Loucy (cell line): ENCODE measurements around the gene GABRA4.
A peak's percentile ranks its signal among the peaks of the same experiment; 100 is the strongest.

ENCODE experiments used
- H2AFZ ChIP-seq: fragments of 200-600 bp; sonication (generic); 2 replicates; pipeline ENCODE4 v1.6.0; 2016; ENCODE audit warnings: antibody characterized with exemption, mild to moderate bottlenecking, low read length, moderate library complexity
- H3F3A ChIP-seq: fragments of 200-600 bp; 2 replicates; pipeline ENCODE4 v1.6.0; 2016; ENCODE audit warnings: antibody characterized with exemption, low read depth, mild to moderate bottlenecking
- H3K27me3 ChIP-seq: fragments of 200-600 bp; sonication (generic); 2 replicates; pipeline ENCODE4 v1.6.1; 2014; ENCODE audit warnings: low read length, mild to moderate bottlenecking; ENCODE audit not compliant: insufficient read depth, poor library complexity, severe bottlenecking
- H3K36me3 ChIP-seq: fragments of 200-600 bp; sonication (generic); 2 replicates; pipeline ENCODE4 v1.6.1; 2016; ENCODE audit warnings: low read length; ENCODE audit not compliant: insufficient read depth
- H3K4me1 ChIP-seq: fragments of 200-600 bp; sonication (generic); 2 replicates; pipeline ENCODE4 v1.5.1; 2014; ENCODE audit warnings: low read length, mild to moderate bottlenecking; ENCODE audit not compliant: insufficient read depth, poor library complexity, severe bottlenecking
- H3K4me2 ChIP-seq: fragments of 200-600 bp; sonication (generic); 2 replicates; pipeline ENCODE4 v1.6.0; 2014; ENCODE audit warnings: antibody characterized with exemption, low read length, low read depth, mild to moderate bottlenecking; ENCODE audit not compliant: poor library complexity, severe bottlenecking
- H3K4me3 ChIP-seq: fragments of 200-600 bp; sonication (generic); 2 replicates; pipeline ENCODE4 v1.5.1; 2014; ENCODE audit warnings: low read length, mild to moderate bottlenecking, mixed read lengths; ENCODE audit not compliant: poor library complexity, severe bottlenecking
- H3K79me2 ChIP-seq: fragments of 200-600 bp; sonication (generic); 2 replicates; pipeline ENCODE4 v1.6.1; 2014; ENCODE audit warnings: low read length; ENCODE audit not compliant: insufficient read depth
- H3K9ac ChIP-seq: fragments of 200-600 bp; sonication (generic); 2 replicates; pipeline ENCODE4 v1.6.0; 2014; ENCODE audit warnings: mild to moderate bottlenecking, low read depth, low read length, moderate library complexity; ENCODE audit not compliant: poor library complexity, severe bottlenecking
- H3K9me2 ChIP-seq: fragments of 200-600 bp; sonication (generic); replicated peaks from 2 replicates; pipeline ENCODE4 v1.6.1; 2016; ENCODE audit warnings: low read depth, low read length, mixed read lengths
- H3K9me3 ChIP-seq: fragments of 200-600 bp; sonication (generic); 2 replicates; pipeline ENCODE4 v1.6.1; 2014; ENCODE audit warnings: mild to moderate bottlenecking, antibody characterized with exemption, low read length, low read depth; ENCODE audit not compliant: insufficient read depth
- H4K20me1 ChIP-seq: fragments of 200-600 bp; sonication (generic); 2 replicates; pipeline ENCODE4 v1.6.0; 2014; ENCODE audit warnings: antibody characterized with exemption, low read length, mild to moderate bottlenecking; ENCODE audit not compliant: insufficient read depth, poor library complexity, severe bottlenecking
- CTCF ChIP-seq: fragments of 200-600 bp; sonication (generic); conservative IDR thresholded peaks from 2 replicates; pipeline ENCODE4 v1.5.1; 2014; ENCODE audit warnings: mild to moderate bottlenecking, antibody characterized with exemption, low read length
- EZH2phosphoT487 ChIP-seq: fragments of 200-600 bp; IDR thresholded peaks from 2 replicates; pipeline ENCODE4 v1.6.1; 2018; ENCODE audit warnings: antibody characterized with exemption, mild to moderate bottlenecking, moderate library complexity, borderline replicate concordance

GABRA4 gene

GRCh38 chr4:47012676-47013075, 19.3 kb upstream of the GABRA4 start:
- no peak overlapping the region for H3K4me2 ChIP-seq
- peaks cover 10% of the 10 kb centered on the region for H3K4me1 ChIP-seq
- no peaks in the 10 kb centered on the region for H4K20me1 ChIP-seq
- no peaks in the 10 kb centered on the region for H3K9me3 ChIP-seq
- no peaks in the 10 kb centered on the region for H3K36me3 ChIP-seq
- no peak for TF ChIP-seq CTCF
- no peak for TF ChIP-seq EZH2phosphoT487
- H3K9ac ChIP-seq: no peak overlapping the region
- no peaks in the 10 kb centered on the region for H3K9me2 ChIP-seq
- no peak overlapping the region for H2AFZ ChIP-seq
- H3K27me3 ChIP-seq: no peaks in the 10 kb centered on the region
- no peak overlapping the region for H3K4me3 ChIP-seq
- H3F3A ChIP-seq: no peaks in the 10 kb centered on the region
- no peaks in the 10 kb centered on the region for H3K79me2 ChIP-seq

- Histone ChIP-seq H3K4me2 (peak overlapping the region; percentile 84), H3K9me2 (no peaks in the 10 kb centered on the region), H3F3A (no peaks in the 10 kb centered on the region), H3K9ac (peak overlapping the region; percentile 37), H3K9me3 (no peaks in the 10 kb centered on the region), H3K36me3 (no peaks in the 10 kb centered on the region), H3K27me3 (no peaks in the 10 kb centered on the region), H3K4me3 (peak overlapping the region; percentile 68), H4K20me1 (no peaks in the 10 kb centered on the region), H2AFZ (peak overlapping the region; percentile 96), H3K79me2 (no peaks in the 10 kb centered on the region), H3K4me1 (peaks cover 10% of the 10 kb centered on the region)
- no peak for TF ChIP-seq CTCF
- no peak for TF ChIP-seq EZH2phosphoT487
These were observed 17.6 kb upstream of the GABRA4 start for GRCh38 chr4:47010912-47011446.

GRCh38 chr4:47010347-47010911, 17.0 kb upstream of the GABRA4 start:
- no peaks in the 10 kb centered on the region for H3K27me3 ChIP-seq
- peak overlapping the region; percentile 37 for H3K9ac ChIP-seq
- no peaks in the 10 kb centered on the region for H3K79me2 ChIP-seq
- H3K36me3 ChIP-seq: no peaks in the 10 kb centered on the region
- TF ChIP-seq CTCF (no peak), EZH2phosphoT487 (no peak)
- no peaks in the 10 kb centered on the region for H3K9me2 ChIP-seq
- no peaks in the 10 kb centered on the region for H3F3A ChIP-seq
- H3K9me3 ChIP-seq: no peaks in the 10 kb centered on the region
- H3K4me1 ChIP-seq: peaks cover 10% of the 10 kb centered on the region
- peak overlapping the region; percentile 84 for H3K4me2 ChIP-seq
- peak overlapping the region; percentile 96 for H2AFZ ChIP-seq
- no peaks in the 10 kb centered on the region for H4K20me1 ChIP-seq
- H3K4me3 ChIP-seq: peak overlapping the region; percentile 68
